ENCODE measurements around the gene RABL6. TPM values are rescaled to one million over a fixed set of nuclear protein-coding genes. Genes with fewer than 3 reads are reported as not detected.
A peak's percentile ranks its signal among the peaks of the same experiment; 100 is the strongest.
"Not testable (repeated sequence)": the region's sequence is repeated elsewhere in the genome, so short reads cannot be mapped to it uniquely, and the experiment has no call there.

Gene RABL6
- total and polyA plus RNA-seq, 8 donors, result 50.7 to 119 (median 66.5) TPM

GRCh38 chr9:136880651-136881050, 72.9 kb downstream of the RABL6 start:
- no peaks in the 10 kb centered on the region for H3K9me3 ChIP-seq
- peak overlapping the region in 1 of 4 donors; percentile 83 for H3K27ac ChIP-seq
- H3K4me3 ChIP-seq, result no peak overlapping the region
- 80 to 89% methylated on average over 10 to 11 of the region's 11 CpGs for WGBS, 2 donors
- DNase-seq (no peak), FAIRE-seq (no peak), ATAC-seq (no peak)
- TF ChIP-seq CTCF (IDR thresholded peaks at IDR 0.05), result no peak
- no peaks in the 10 kb centered on the region for H3K36me3 ChIP-seq
- intact Hi-C loops (cut with DNase I), result no loop called here
- H3K27me3 ChIP-seq, result no peaks in the 10 kb centered on the region
- peaks cover 0 to 23% (median 5%) of the 10 kb centered on the region in 3 donors for H3K4me1 ChIP-seq

- H3K4me3 ChIP-seq, result peak overlapping the region in 1 of 4 donors; percentile 7
- ATAC-seq, result peak in 2 of 4 donors; percentile 62 to 70
- H3K36me3 ChIP-seq, result no peaks in the 10 kb centered on the region
- TF ChIP-seq CTCF (IDR thresholded peaks at IDR 0.05), result no peak
- no peaks in the 10 kb centered on the region for H3K9me3 ChIP-seq
- H3K27me3 ChIP-seq, result no peaks in the 10 kb centered on the region
- WGBS, 2 donors, result 22 to 27% methylated on average over 9 of the region's 9 CpGs
- intact Hi-C loops (cut with DNase I), result no loop called here
- no peak for FAIRE-seq
- DNase-seq, result peak in 2 of 6 donors; percentile 59 to 69
- H3K4me1 ChIP-seq, result peaks cover 0 to 24% (median 7%) of the 10 kb centered on the region in 3 donors
- peak overlapping the region in 3 of 4 donors; percentile 16 to 83 (median 81) for H3K27ac ChIP-seq
These were observed 74.0 kb downstream of the RABL6 start for GRCh38 chr9:136881691-136882108.

- ATAC-seq (peak; percentile 5 to 68 (median 34)), DNase-seq (peak; percentile 51 to 74 (median 66)), FAIRE-seq (no peak)
- intact Hi-C loops (cut with DNase I), result no loop called here
- H3K4me3 ChIP-seq, result peak overlapping the region in 1 of 4 donors; percentile 7
- peaks cover 0 to 26% (median 7%) of the 10 kb centered on the region in 3 donors for H3K4me1 ChIP-seq
- no peaks in the 10 kb centered on the region for H3K9me3 ChIP-seq
- H3K27ac ChIP-seq, result peak overlapping the region in 3 of 4 donors; percentile 22 to 83 (median 81)
- no peaks in the 10 kb centered on the region for H3K27me3 ChIP-seq
- 70 to 74% methylated on average over 19 of the region's 19 CpGs for WGBS, 2 donors
- no peak for TF ChIP-seq CTCF (IDR thresholded peaks at IDR 0.05)
- no peaks in the 10 kb centered on the region for H3K36me3 ChIP-seq
These were observed 74.6 kb downstream of the RABL6 start for GRCh38 chr9:136882109-136882946.

GRCh38 chr9:136882947-136883283, 75.2 kb downstream of the RABL6 start:
- H3K9me3 ChIP-seq; H3K27me3 ChIP-seq; FAIRE-seq; H3K36me3 ChIP-seq; intact Hi-C loops (cut with DNase I); ATAC-seq; DNase-seq; H3K4me3 ChIP-seq: not testable (repeated sequence)
- H3K27ac ChIP-seq, result peak overlapping the region in 2 of 4 donors; percentile 81 to 83
- peaks cover 0 to 32% (median 7%) of the 10 kb centered on the region in 3 donors for H3K4me1 ChIP-seq
- 76 to 83% methylated on average over 9 of the region's 9 CpGs for WGBS, 2 donors

GRCh38 chr9:136883670-136884069, 75.9 kb downstream of the RABL6 start:
- ATAC-seq; DNase-seq; H3K36me3 ChIP-seq; FAIRE-seq; H3K9me3 ChIP-seq; intact Hi-C loops (cut with DNase I); H3K27me3 ChIP-seq; H3K4me3 ChIP-seq: not testable (repeated sequence)
- WGBS, 2 donors, result 87 to 90% methylated on average over 10 of the region's 10 CpGs
- Histone ChIP-seq H3K27ac (peak overlapping the region in 1 of 4 donors; percentile 83), H3K4me1 (peaks cover 0 to 33% (median 7%) of the 10 kb centered on the region in 3 donors)
